22Rv1 (cell line): ENCODE measurements around the gene SLIT2.

Experiments used
- H3K27ac ChIP-seq: fragments of 450-650 bp; 2 replicates; pipeline ENCODE4 v1.5.1; 2017
- CTCF ChIP-seq: fragments of 450-650 bp; IDR thresholded peaks from 2 replicates; pipeline ENCODE4 v1.5.1; 2017; ENCODE audit warnings: mild to moderate bottlenecking
- ZFX ChIP-seq: fragments of 450-650 bp; IDR thresholded peaks from 2 replicates; pipeline ENCODE4 v1.6.1; 2017; ENCODE audit warnings: antibody characterized with exemption, borderline replicate concordance

Gene SLIT2

GRCh38 chr4:20288047-20288650 is 36.4 kb downstream of the SLIT2 start:
- H3K27ac ChIP-seq = no peak overlapping the region
- TF ChIP-seq ZFX (no peak), CTCF (no peak)

GRCh38 chr4:20288846-20289512 is 37.3 kb downstream of the SLIT2 start:
- TF ChIP-seq ZFX (no peak), CTCF (no peak)
- H3K27ac ChIP-seq = no peak overlapping the region

GRCh38 chr4:20289782-20290181 is 38.1 kb downstream of the SLIT2 start:
- TF ChIP-seq ZFX = no peak
- no peak for TF ChIP-seq CTCF
- no peak overlapping the region for H3K27ac ChIP-seq

- no peak overlapping the region for H3K27ac ChIP-seq
Measured at GRCh38 chr4:20292739-20293138, 41.0 kb downstream of the SLIT2 start.

GRCh38 chr4:20297261-20297660 is 45.6 kb downstream of the SLIT2 start:
- H3K27ac ChIP-seq = no peak overlapping the region
- no peak for TF ChIP-seq ZFX
- TF ChIP-seq CTCF = no peak

More at GRCh38 chr4:20292739-20293138, 41.0 kb downstream of the SLIT2 start:
- TF ChIP-seq CTCF (no peak), ZFX (no peak)

- no peak for TF ChIP-seq CTCF
- no peak for TF ChIP-seq ZFX
- H3K27ac ChIP-seq = no peak overlapping the region
Measured at GRCh38 chr4:20297783-20298182, 46.1 kb downstream of the SLIT2 start.

GRCh38 chr4:20298455-20298854 is 46.8 kb downstream of the SLIT2 start:
- TF ChIP-seq ZFX (no peak), CTCF (no peak)
- H3K27ac ChIP-seq = no peak overlapping the region
